WTC11 (cell line): ENCODE data around the gene CXCL10.

Experiments used
- CBFB ChIP-seq: sonication (generic); formaldehyde crosslinking; IDR thresholded peaks from 2 replicates; pipeline ENCODE4 v1.8.1; 2022; ENCODE audit warnings: mild to moderate bottlenecking, low read depth, missing genetic modification reagents
- CREM ChIP-seq: sonication (generic); formaldehyde crosslinking; IDR thresholded peaks from 2 replicates; pipeline ENCODE4 v1.8.1; 2022; ENCODE audit warnings: mild to moderate bottlenecking, missing genetic modification reagents, moderate library complexity
- ELF4 ChIP-seq: sonication (generic); formaldehyde crosslinking; IDR thresholded peaks from 2 replicates; pipeline ENCODE4 v1.8.1; 2022; ENCODE audit warnings: low read depth, mild to moderate bottlenecking, moderate library complexity, missing genetic modification reagents
- NFYB ChIP-seq: sonication (generic); formaldehyde crosslinking; conservative IDR thresholded peaks from 2 replicates; pipeline ENCODE4 v1.8.0; 2022; ENCODE audit warnings: low read depth, missing genetic modification reagents
- PRDM15 ChIP-seq: sonication (generic); formaldehyde crosslinking; IDR thresholded peaks from 2 replicates; pipeline ENCODE4 v1.8.0; 2022; ENCODE audit warnings: missing genetic modification reagents
- RORB ChIP-seq: fragments of 250-450 bp; sonication (Bioruptor Pico); IDR thresholded peaks from 2 replicates; pipeline ENCODE4 v1.9.0; 2021; ENCODE audit warnings: mild to moderate bottlenecking
- USF1 ChIP-seq: sonication (generic); formaldehyde crosslinking; IDR thresholded peaks from 2 replicates; pipeline ENCODE4 v1.8.0; 2022; ENCODE audit warnings: mild to moderate bottlenecking, missing genetic modification reagents
- ZNF317 ChIP-seq: sonication (generic); formaldehyde crosslinking; IDR thresholded peaks from 2 replicates; pipeline ENCODE4 v1.8.1; 2023; ENCODE audit warnings: low read depth, mild to moderate bottlenecking, moderate library complexity, missing genetic modification reagents, borderline replicate concordance
- TF ChIP-seq, protein P1 (sequence below): sonication (generic); formaldehyde crosslinking; IDR thresholded peaks from 2 replicates; pipeline ENCODE4 v1.8.1; 2022; ENCODE audit warnings: low read depth, missing genetic modification reagents, borderline replicate concordance
- TF ChIP-seq, protein P2 (sequence below): sonication (generic); formaldehyde crosslinking; conservative IDR thresholded peaks from 2 replicates; pipeline ENCODE4 v1.8.1; 2022; ENCODE audit warnings: mild to moderate bottlenecking, missing genetic modification reagents
- TF ChIP-seq, protein P3 (sequence below): fragments of 200-600 bp; IDR thresholded peaks from 2 replicates; pipeline ENCODE4 v1.8.0; 2022; ENCODE audit warnings: antibody characterized with exemption

- TF ChIP-seq, protein P1, sequence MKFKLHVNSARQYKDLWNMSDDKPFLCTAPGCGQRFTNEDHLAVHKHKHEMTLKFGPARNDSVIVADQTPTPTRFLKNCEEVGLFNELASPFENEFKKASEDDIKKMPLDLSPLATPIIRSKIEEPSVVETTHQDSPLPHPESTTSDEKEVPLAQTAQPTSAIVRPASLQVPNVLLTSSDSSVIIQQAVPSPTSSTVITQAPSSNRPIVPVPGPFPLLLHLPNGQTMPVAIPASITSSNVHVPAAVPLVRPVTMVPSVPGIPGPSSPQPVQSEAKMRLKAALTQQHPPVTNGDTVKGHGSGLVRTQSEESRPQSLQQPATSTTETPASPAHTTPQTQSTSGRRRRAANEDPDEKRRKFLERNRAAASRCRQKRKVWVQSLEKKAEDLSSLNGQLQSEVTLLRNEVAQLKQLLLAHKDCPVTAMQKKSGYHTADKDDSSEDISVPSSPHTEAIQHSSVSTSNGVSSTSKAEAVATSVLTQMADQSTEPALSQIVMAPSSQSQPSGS (CRISPR knock-in tag): no peak
- TF ChIP-seq RORB (CRISPR knock-in tag) (no peak), ELF4 (CRISPR knock-in tag) (no peak), CBFB (no peak), ZNF317 (no peak), NFYB (CRISPR knock-in tag) (no peak), CREM (no peak), PRDM15 (CRISPR knock-in tag) (no peak), USF1 (CRISPR knock-in tag) (no peak)
- TF ChIP-seq, protein P2, sequence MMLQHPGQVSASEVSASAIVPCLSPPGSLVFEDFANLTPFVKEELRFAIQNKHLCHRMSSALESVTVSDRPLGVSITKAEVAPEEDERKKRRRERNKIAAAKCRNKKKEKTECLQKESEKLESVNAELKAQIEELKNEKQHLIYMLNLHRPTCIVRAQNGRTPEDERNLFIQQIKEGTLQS (CRISPR knock-in tag): no peak
- TF ChIP-seq, protein P3, sequence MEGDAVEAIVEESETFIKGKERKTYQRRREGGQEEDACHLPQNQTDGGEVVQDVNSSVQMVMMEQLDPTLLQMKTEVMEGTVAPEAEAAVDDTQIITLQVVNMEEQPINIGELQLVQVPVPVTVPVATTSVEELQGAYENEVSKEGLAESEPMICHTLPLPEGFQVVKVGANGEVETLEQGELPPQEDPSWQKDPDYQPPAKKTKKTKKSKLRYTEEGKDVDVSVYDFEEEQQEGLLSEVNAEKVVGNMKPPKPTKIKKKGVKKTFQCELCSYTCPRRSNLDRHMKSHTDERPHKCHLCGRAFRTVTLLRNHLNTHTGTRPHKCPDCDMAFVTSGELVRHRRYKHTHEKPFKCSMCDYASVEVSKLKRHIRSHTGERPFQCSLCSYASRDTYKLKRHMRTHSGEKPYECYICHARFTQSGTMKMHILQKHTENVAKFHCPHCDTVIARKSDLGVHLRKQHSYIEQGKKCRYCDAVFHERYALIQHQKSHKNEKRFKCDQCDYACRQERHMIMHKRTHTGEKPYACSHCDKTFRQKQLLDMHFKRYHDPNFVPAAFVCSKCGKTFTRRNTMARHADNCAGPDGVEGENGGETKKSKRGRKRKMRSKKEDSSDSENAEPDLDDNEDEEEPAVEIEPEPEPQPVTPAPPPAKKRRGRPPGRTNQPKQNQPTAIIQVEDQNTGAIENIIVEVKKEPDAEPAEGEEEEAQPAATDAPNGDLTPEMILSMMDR: no peak
Observed at GRCh38 chr4:75976177-75976576, 47.1 kb downstream of the CXCL10 start.
